Measurements from ENCODE around the gene FOLR2.
"Not testable (repeated sequence)": the region's sequence is repeated elsewhere in the genome, so short reads cannot be mapped to it uniquely, and the experiment has no call there.

The FOLR2 gene

GRCh38 chr11:72189455-72190250 lies 26.9 kb upstream of the FOLR2 start:
- DNase-seq (ENCODE audit: insufficient read length) (no peak), FAIRE-seq (no peak)
- no peak for TF ChIP-seq POLR2A (IDR thresholded peaks at IDR 0.05; ENCODE audit: low read depth, low read length)
- TF ChIP-seq POLR2AphosphoS5 (IDR thresholded peaks at IDR 0.05; ENCODE audit: low read depth, low read length) = no peak
- TF ChIP-seq TAF1 (IDR thresholded peaks at IDR 0.05; ENCODE audit: borderline replicate concordance, low read depth, low read length) = no peak

GRCh38 chr11:72190631-72191071 lies 25.9 kb upstream of the FOLR2 start:
- DNase-seq (ENCODE audit: insufficient read length) (no peak), FAIRE-seq (no peak)

DNA sequence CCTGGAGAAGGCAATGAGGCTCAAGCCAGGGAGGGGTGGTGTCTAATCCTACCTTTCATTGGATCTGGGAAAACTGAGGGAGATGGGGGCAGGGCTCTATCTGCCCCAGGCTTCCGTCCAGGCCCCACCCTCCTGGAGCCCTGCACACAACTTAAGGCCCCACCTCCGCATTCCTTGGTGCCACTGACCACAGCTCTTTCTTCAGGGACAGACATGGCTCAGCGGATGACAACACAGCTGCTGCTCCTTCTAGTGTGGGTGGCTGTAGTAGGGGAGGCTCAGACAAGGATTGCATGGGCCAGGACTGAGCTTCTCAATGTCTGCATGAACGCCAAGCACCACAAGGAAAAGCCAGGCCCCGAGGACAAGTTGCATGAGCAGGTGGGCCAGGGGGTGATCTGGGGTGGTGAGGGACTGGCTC lies 24.6 kb upstream of the FOLR2 start, which contains the start of gene FOLR1:
TSS of gene FOLR1 (plus strand) at position 180 of the 421 bp plus-strand sequence. CDS start at position 214, 34 bp downstream.
- no peak for DNase-seq (ENCODE audit: insufficient read length)
- FAIRE-seq = no peak
- TF ChIP-seq TAF1 (IDR thresholded peaks at IDR 0.05; ENCODE audit: borderline replicate concordance, low read depth, low read length) = no peak
- no peak for TF ChIP-seq POLR2AphosphoS5 (IDR thresholded peaks at IDR 0.05; ENCODE audit: low read depth, low read length)
- no peak for TF ChIP-seq POLR2A (IDR thresholded peaks at IDR 0.05; ENCODE audit: low read depth, low read length)

More at GRCh38 chr11:72190631-72191071, 25.9 kb upstream of the FOLR2 start:
- TF ChIP-seq POLR2AphosphoS5 (IDR thresholded peaks at IDR 0.05; ENCODE audit: low read depth, low read length) = no peak
- TF ChIP-seq TAF1 (IDR thresholded peaks at IDR 0.05; ENCODE audit: borderline replicate concordance, low read depth, low read length) = no peak
- no peak for TF ChIP-seq POLR2A (IDR thresholded peaks at IDR 0.05; ENCODE audit: low read depth, low read length)

- DNase-seq (ENCODE audit: insufficient read length) (no peak), FAIRE-seq (no peak)
- TF ChIP-seq TAF1 (IDR thresholded peaks at IDR 0.05; ENCODE audit: borderline replicate concordance, low read depth, low read length) (no peak), POLR2A (IDR thresholded peaks at IDR 0.05; ENCODE audit: low read depth, low read length) (no peak), POLR2AphosphoS5 (IDR thresholded peaks at IDR 0.05; ENCODE audit: low read depth, low read length) (no peak)
These were observed 20.9 kb upstream of the FOLR2 start for GRCh38 chr11:72195518-72196270.

- peak; percentile 100 for FAIRE-seq
These were observed 15.1 kb upstream of the FOLR2 start for GRCh38 chr11:72201445-72201844.

DNA sequence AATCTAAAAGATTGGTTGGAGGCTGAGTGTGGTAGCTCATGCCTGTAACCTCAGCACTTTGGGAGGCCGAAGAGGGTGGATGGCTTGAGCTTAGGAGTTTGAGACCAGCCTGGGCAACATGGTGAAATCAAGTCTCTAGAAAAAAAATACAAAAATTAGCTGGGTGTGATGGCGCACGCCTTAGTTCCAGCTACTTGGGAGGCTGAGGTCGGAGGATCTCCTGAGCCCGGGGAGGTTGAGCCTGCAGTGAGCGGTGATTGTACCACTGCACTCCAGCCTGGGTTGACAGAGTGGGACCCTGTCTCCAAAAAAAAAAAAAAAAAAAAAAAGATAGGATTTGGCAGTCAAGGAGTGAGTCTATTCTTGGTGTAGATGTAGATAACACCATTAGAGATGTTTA lies 14.0 kb upstream of the FOLR2 start:
- FAIRE-seq = no peak
- no peak for TF ChIP-seq POLR2AphosphoS5 (IDR thresholded peaks at IDR 0.05; ENCODE audit: low read depth, low read length)
- TF ChIP-seq TAF1 (IDR thresholded peaks at IDR 0.05; ENCODE audit: borderline replicate concordance, low read depth, low read length) = no peak
- no peak for TF ChIP-seq POLR2A (IDR thresholded peaks at IDR 0.05; ENCODE audit: low read depth, low read length)
- no peak for DNase-seq (ENCODE audit: insufficient read length)

More at GRCh38 chr11:72201445-72201844, 15.1 kb upstream of the FOLR2 start:
- not testable (repeated sequence) for DNase-seq (ENCODE audit: insufficient read length)

GRCh38 chr11:72203163-72203562 lies 13.4 kb upstream of the FOLR2 start:
- FAIRE-seq (no peak), DNase-seq (ENCODE audit: insufficient read length) (no peak)
- TF ChIP-seq POLR2A (IDR thresholded peaks at IDR 0.05; ENCODE audit: low read depth, low read length) (no peak), TAF1 (IDR thresholded peaks at IDR 0.05; ENCODE audit: borderline replicate concordance, low read depth, low read length) (no peak), POLR2AphosphoS5 (IDR thresholded peaks at IDR 0.05; ENCODE audit: low read depth, low read length) (no peak)

- DNase-seq (ENCODE audit: insufficient read length) (no peak), FAIRE-seq (no peak)
- TF ChIP-seq POLR2A (IDR thresholded peaks at IDR 0.05; ENCODE audit: low read depth, low read length) (no peak), POLR2AphosphoS5 (IDR thresholded peaks at IDR 0.05; ENCODE audit: low read depth, low read length) (no peak), TAF1 (IDR thresholded peaks at IDR 0.05; ENCODE audit: borderline replicate concordance, low read depth, low read length) (no peak)
These were observed 11.7 kb upstream of the FOLR2 start for GRCh38 chr11:72204886-72205285.

- DNase-seq (ENCODE audit: insufficient read length); FAIRE-seq: not testable (repeated sequence)
These were observed 9.8 kb upstream of the FOLR2 start for GRCh38 chr11:72206794-72207193.

DNA sequence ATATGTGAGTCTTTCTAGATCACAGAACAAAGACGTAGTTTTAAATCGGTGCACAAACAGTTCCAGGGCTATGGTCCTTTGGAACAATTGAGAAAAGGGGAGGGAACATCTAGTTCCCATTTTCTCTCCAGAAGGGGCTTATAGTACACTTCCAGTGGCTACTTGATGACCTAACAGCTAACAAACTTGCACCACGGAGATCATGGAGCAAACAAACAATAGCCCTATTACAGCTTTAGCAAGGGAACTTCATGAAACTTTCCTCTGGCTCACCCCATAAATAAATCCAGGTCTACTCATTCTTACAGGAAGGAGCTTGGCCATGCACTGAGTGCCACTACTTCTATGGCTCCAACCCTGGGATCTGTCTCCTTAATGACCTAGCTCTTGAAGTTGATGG lies 8.3 kb upstream of the FOLR2 start:
- DNase-seq (ENCODE audit: insufficient read length) = no peak
- no peak for FAIRE-seq
- TF ChIP-seq TAF1 (IDR thresholded peaks at IDR 0.05; ENCODE audit: borderline replicate concordance, low read depth, low read length) (no peak), POLR2AphosphoS5 (IDR thresholded peaks at IDR 0.05; ENCODE audit: low read depth, low read length) (no peak), POLR2A (IDR thresholded peaks at IDR 0.05; ENCODE audit: low read depth, low read length) (no peak)

GRCh38 chr11:72209101-72209500 lies 7.5 kb upstream of the FOLR2 start:
- TF ChIP-seq POLR2A (IDR thresholded peaks at IDR 0.05; ENCODE audit: low read depth, low read length) = no peak
- no peak for TF ChIP-seq POLR2AphosphoS5 (IDR thresholded peaks at IDR 0.05; ENCODE audit: low read depth, low read length)
- TF ChIP-seq TAF1 (IDR thresholded peaks at IDR 0.05; ENCODE audit: borderline replicate concordance, low read depth, low read length) = no peak
- FAIRE-seq = no peak
- no peak for DNase-seq (ENCODE audit: insufficient read length)

GRCh38 chr11:72217841-72218240 lies 1.2 kb downstream of the FOLR2 start:
- TF ChIP-seq POLR2AphosphoS5 (IDR thresholded peaks at IDR 0.05; ENCODE audit: low read depth, low read length) = no peak
- TF ChIP-seq TAF1 (IDR thresholded peaks at IDR 0.05; ENCODE audit: borderline replicate concordance, low read depth, low read length) = no peak
- TF ChIP-seq POLR2A (IDR thresholded peaks at IDR 0.05; ENCODE audit: low read depth, low read length) = no peak
- DNase-seq (ENCODE audit: insufficient read length) (no peak), FAIRE-seq (no peak)

Data from GM12892 (cell line).